Endothelial cell of umbilical vein (primary cell): Measurements from ENCODE around the gene FRMD5. TPM values are rescaled to one million over a fixed set of nuclear protein-coding genes. Genes with fewer than 3 reads are reported as not detected.

Experiments
- BruUV-seq: library from RNA; stranded (reverse); fragments of 400-500 nt; replicated peaks from 2 replicates; lab custom pipeline; 2021; lab: Mats Ljungman, UMichigan
- CTCF ChIA-PET: fragments of 300-600, 350-600 bp; sonication (Branson Sonifier 250); formaldehyde crosslinking; loops from one replicate; lab custom pipeline; 2021; ENCODE audit warnings: antibody characterized with exemption, inconsistent platforms; lab: Charles Lee
- POLR2A ChIA-PET: fragments of 300-600, 350-600 bp; sonication (Branson Sonifier 250); formaldehyde crosslinking; loops from one replicate; lab custom pipeline; 2021; ENCODE audit warnings: antibody characterized with exemption, inconsistent platforms; lab: Charles Lee
- DNase-seq: peaks from one replicate; pipeline ENCODE4 v3.0.0-alpha.2; 2011; ENCODE audit warnings: low read depth, low spot score
- FAIRE-seq: peaks from 2 replicates; lab custom pipeline; 2011; peaks lifted over from hg19 to GRCh38; lab: Jason Lieb, UNC
- H2AFZ ChIP-seq: 2 replicates; pipeline ENCODE4 v1.6.0; 2012; ENCODE audit warnings: low read depth, low read length, control low read depth, inconsistent platforms
- H3K27ac ChIP-seq: 2 replicates; pipeline ENCODE4 v1.5.1; 2011; ENCODE audit warnings: low read depth, mild to moderate bottlenecking, control low read depth, low read length, moderate library complexity; ENCODE audit not compliant: insufficient read depth
- H3K27me3 ChIP-seq, 2 experiments: 2 replicates each; pipeline versions ENCODE4 v1.6.0 to v1.6.1; 2011; ENCODE audit warnings: low read length in 2 of 2, mixed read lengths in 1 of 2; ENCODE audit not compliant: control insufficient read depth in 2 of 2, insufficient read depth in 2 of 2
- H3K36me3 ChIP-seq, 2 experiments: 2 replicates in 1 of 2; 3 replicates in 1 of 2; pipeline ENCODE4 v1.5.1; 2011; ENCODE audit warnings: low read length in 2 of 2, mild to moderate bottlenecking in 1 of 2, moderate library complexity in 1 of 2; ENCODE audit not compliant: control insufficient read depth in 2 of 2, insufficient read depth in 2 of 2; ENCODE audit errors: extremely low read depth in 1 of 2
- H3K4me1 ChIP-seq: 3 replicates; pipeline ENCODE4 v1.5.1; 2011; ENCODE audit warnings: mild to moderate bottlenecking, low read length; ENCODE audit not compliant: control insufficient read depth, insufficient read depth; ENCODE audit errors: extremely low read depth
- H3K4me2 ChIP-seq: 2 replicates; pipeline ENCODE4 v1.6.1; 2011; ENCODE audit warnings: low read length, control low read depth, mixed read lengths; ENCODE audit not compliant: insufficient read depth
- H3K4me3 ChIP-seq, 3 experiments: fragments of 200-600 bp in 1 of 3; sonication (generic), shearing (Covaris generic) in 1 of 3; replicated peaks in 1 of 3; 2 replicates each; pipeline ENCODE4 v1.5.1; 2011 to 2016; ENCODE audit warnings: control low read depth in 3 of 3, low read length in 3 of 3, mild to moderate bottlenecking in 2 of 3, inconsistent platforms in 1 of 3, low read depth in 1 of 3, moderate library complexity in 1 of 3; ENCODE audit not compliant: insufficient read depth in 1 of 3
- H3K79me2 ChIP-seq: 2 replicates; pipeline ENCODE4 v1.6.0; 2012; ENCODE audit warnings: low read length, inconsistent platforms; ENCODE audit not compliant: control insufficient read depth, insufficient read depth
- H3K9ac ChIP-seq: replicated peaks from 2 replicates; pipeline ENCODE3; 2011; ENCODE audit warnings: low read length, control low read depth; ENCODE audit not compliant: insufficient read depth; ENCODE audit errors: extremely low read depth
- H3K9me1 ChIP-seq: replicated peaks from 3 replicates; pipeline ENCODE4 v1.6.0; 2011; ENCODE audit warnings: mild to moderate bottlenecking, low read length; ENCODE audit not compliant: control insufficient read depth, insufficient read depth; ENCODE audit errors: extremely low read depth
- H3K9me3 ChIP-seq: replicated peaks from 2 replicates; pipeline ENCODE4 v1.5.1; 2012; ENCODE audit warnings: low read length, inconsistent platforms; ENCODE audit not compliant: control insufficient read depth, insufficient read depth
- H4K20me1 ChIP-seq: replicated peaks from 2 replicates; pipeline ENCODE3; 2011; ENCODE audit warnings: mild to moderate bottlenecking, low read length; ENCODE audit not compliant: control insufficient read depth, insufficient read depth; ENCODE audit errors: extremely low read depth
- CTCF ChIP-seq, 2 donors: IDR thresholded peaks; 1 replicate in 1 of 2; 2 replicates in 1 of 2; pipeline ENCODE4 v1.5.1; 2011; ENCODE audit warnings: low read length in 2 of 2, mild to moderate bottlenecking in 2 of 2, moderate library complexity in 2 of 2, control low read depth in 1 of 2, inconsistent platforms in 1 of 2, low read depth in 1 of 2; ENCODE audit not compliant: insufficient read depth in 1 of 2; ENCODE audit errors: extremely low read depth in 1 of 2
- EZH2 ChIP-seq: IDR thresholded peaks from 2 replicates; pipeline ENCODE4 v1.6.1; 2012; ENCODE audit warnings: borderline replicate concordance, low read depth, mild to moderate bottlenecking, moderate library complexity, low read length, inconsistent platforms; ENCODE audit not compliant: severe bottlenecking
- FOS ChIP-seq: IDR thresholded peaks from 2 replicates; pipeline ENCODE4 v1.6.1; 2011; ENCODE audit warnings: mild to moderate bottlenecking, low read length, moderate library complexity, borderline replicate concordance; ENCODE audit not compliant: insufficient read depth
- GATA2 ChIP-seq: IDR thresholded peaks from 2 replicates; pipeline ENCODE4 v1.7.0; 2011; ENCODE audit warnings: low read depth, mild to moderate bottlenecking, moderate library complexity, mixed read lengths, low read length; ENCODE audit not compliant: insufficient read length, insufficient read depth
- JUN ChIP-seq: IDR thresholded peaks from 2 replicates; pipeline ENCODE4 v1.6.1; 2011; ENCODE audit warnings: borderline replicate concordance, low read depth; ENCODE audit not compliant: insufficient read length, insufficient read depth
- MAX ChIP-seq: IDR thresholded peaks from 2 replicates; pipeline ENCODE4 v1.6.1; 2011; ENCODE audit not compliant: insufficient read depth, insufficient read length
- MYC ChIP-seq: IDR thresholded peaks from one replicate; pipeline ENCODE4 v1.6.1; 2011; ENCODE audit warnings: mild to moderate bottlenecking, low read depth, low read length
- POLR2A ChIP-seq: IDR thresholded peaks from 2 replicates; pipeline ENCODE4 v1.6.1; 2012; ENCODE audit warnings: low read depth, mild to moderate bottlenecking, control low read depth, low read length
- POLR2AphosphoS5 ChIP-seq: IDR thresholded peaks from 2 replicates; pipeline ENCODE4 v1.6.1; 2012; ENCODE audit warnings: low read depth, mild to moderate bottlenecking, control low read depth, low read length, moderate library complexity; ENCODE audit not compliant: insufficient read depth
- dilution Hi-C: fragments of 300-500 bp; cut with MboI; formaldehyde crosslinking; loops from one replicate; pipeline ENCODE4 v1.15.0; 2019; ENCODE audit warnings: low sequenced_read_pairs; ENCODE audit not compliant: extremely low pct_ligation_motif_present
- intact Hi-C: fragments of 100-400 bp; cut with micrococcal nuclease; formaldehyde crosslinking; loops from one replicate; pipeline ENCODE4 v1.10.0; 2022
- polyA plus RNA-seq, 4 experiments: library from polyadenylated mRNA; depleted of rRNA in 3 of 4; stranded (reverse) in 3 of 4; unstranded in 1 of 4; fragments of >200 nt; gene quantifications; 2 replicates each; pipeline versions ENCODE4 v1.2.1 to v1.2.3, GENCODE V29; 2011 to 2012; ENCODE audit warnings: missing spikeins in 1 of 4
- total RNA-seq: library from RNA; stranded (reverse); gene quantifications from 2 replicates; pipeline ENCODE4 v1.2.3, GENCODE V29; 2021

The FRMD5 gene
- total and polyA plus RNA-seq, 2 donors (not counting 3 experiments of a cell fraction or from before 2014, with no cell fraction given): 16.7 to 20.2 TPM

GRCh38 chr15:43942194-43942593, 252.9 kb downstream of the FRMD5 start:
- intact Hi-C loops: no loop called here
- no peaks in the 10 kb centered on the region for H3K9me1 ChIP-seq

More at GRCh38 chr15:43942194-43942593, 252.9 kb downstream of the FRMD5 start:
- Histone ChIP-seq H3K4me2 (no peak overlapping the region), H3K4me3 (no peak overlapping the region), H3K79me2 (no peaks in the 10 kb centered on the region), H3K27me3 (no peaks in the 10 kb centered on the region), H3K9ac (no peak overlapping the region), H3K27ac (no peak overlapping the region), H3K9me3 (no peaks in the 10 kb centered on the region), H3K4me1 (no peaks in the 10 kb centered on the region), H4K20me1 (no peaks in the 10 kb centered on the region), H2AFZ (no peak overlapping the region), H3K36me3 (no peaks in the 10 kb centered on the region)
- ChIA-PET CTCF (interaction anchor here (0.8 to 6.5 kb wide), 7 partner anchors 10 to 559 kb away, joined by 3 to 75 read pairs (median 5); no protein-coding TSS in a partner anchor), POLR2A (no interaction called here)
- no TSS peak for BruUV-seq
- dilution Hi-C loops: no loop called here
- TF ChIP-seq POLR2AphosphoS5 (no peak), FOS (no peak), CTCF (IDR thresholded peaks at IDR 0.05; ENCODE audit: extremely low read depth in 1 of 2, insufficient read depth in 1 of 2, low read depth in 1 of 2, low read length in 2 of 2) (no peak), POLR2A (no peak), EZH2 (no peak), MYC (no peak), JUN (no peak), GATA2 (no peak), MAX (no peak)
- no peak for DNase-seq
- FAIRE-seq: no peak
